GM19043 (cell line): ENCODE data around the gene PTCHD4.
"Not testable (repeated sequence)": the region's sequence is repeated elsewhere in the genome, so short reads cannot be mapped to it uniquely, and the experiment has no call there.

Experiments used
- ATAC-seq: cut with Tn5 transposase; IDR thresholded peaks from one replicate; pipeline ENCODE4 v1.9.1; 2021; ENCODE audit warnings: low read depth; ENCODE audit not compliant: unreplicated experiment

PTCHD4 gene

DNA sequence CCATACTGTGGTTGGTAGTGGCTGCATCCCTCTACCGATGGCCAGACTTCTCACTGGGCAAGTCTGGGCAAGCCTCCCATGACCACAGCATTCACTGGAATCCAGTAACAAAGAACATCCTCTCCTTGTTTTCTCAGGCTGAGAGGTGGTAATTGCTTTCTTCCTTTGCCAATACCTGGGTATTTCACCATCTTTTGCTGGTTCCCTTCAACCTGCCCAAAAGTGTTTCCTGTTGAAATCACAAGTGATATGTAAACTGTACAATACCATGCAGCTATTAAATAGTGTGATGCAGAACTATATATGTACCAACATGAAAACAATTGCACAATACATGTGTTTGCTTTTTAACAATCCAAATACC, at the start of gene PTCHD4:
PTCHD4 (minus strand) TSS at position 55 of the 364 bp plus-strand sequence. CDS start 42,240 bp downstream, outside the sequence.
- no peak for ATAC-seq

- no peak for ATAC-seq
Observed at GRCh38 chr6:48151142-48151541, 40.1 kb upstream of the PTCHD4 start.

- ATAC-seq, result no peak
Observed at GRCh38 chr6:48150701-48151100, 39.7 kb upstream of the PTCHD4 start.

GRCh38 chr6:48147051-48147450, 36.1 kb upstream of the PTCHD4 start:
- no peak for ATAC-seq

- no peak for ATAC-seq
Observed at GRCh38 chr6:48144021-48144420, 33.0 kb upstream of the PTCHD4 start.

DNA sequence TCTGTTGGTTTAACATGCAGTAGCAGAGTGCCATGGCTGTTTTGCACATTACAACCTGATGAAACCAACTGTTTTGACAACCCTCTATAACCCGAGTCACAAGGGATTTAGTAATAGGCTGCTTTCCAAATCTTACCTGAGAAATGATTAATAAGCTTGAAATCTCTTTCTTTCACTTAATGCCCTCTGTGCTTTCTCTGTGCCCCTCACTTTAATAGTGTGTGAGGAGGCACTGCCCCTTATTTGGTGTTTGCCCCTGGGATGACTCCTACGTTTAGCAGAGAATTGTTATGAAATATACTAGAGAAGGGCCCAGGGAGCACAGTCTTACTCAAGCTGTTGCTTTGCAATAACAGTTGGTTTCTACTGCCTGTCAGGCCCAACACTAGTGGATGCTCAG, 31.0 kb upstream of the PTCHD4 start:
- ATAC-seq, result no peak

DNA sequence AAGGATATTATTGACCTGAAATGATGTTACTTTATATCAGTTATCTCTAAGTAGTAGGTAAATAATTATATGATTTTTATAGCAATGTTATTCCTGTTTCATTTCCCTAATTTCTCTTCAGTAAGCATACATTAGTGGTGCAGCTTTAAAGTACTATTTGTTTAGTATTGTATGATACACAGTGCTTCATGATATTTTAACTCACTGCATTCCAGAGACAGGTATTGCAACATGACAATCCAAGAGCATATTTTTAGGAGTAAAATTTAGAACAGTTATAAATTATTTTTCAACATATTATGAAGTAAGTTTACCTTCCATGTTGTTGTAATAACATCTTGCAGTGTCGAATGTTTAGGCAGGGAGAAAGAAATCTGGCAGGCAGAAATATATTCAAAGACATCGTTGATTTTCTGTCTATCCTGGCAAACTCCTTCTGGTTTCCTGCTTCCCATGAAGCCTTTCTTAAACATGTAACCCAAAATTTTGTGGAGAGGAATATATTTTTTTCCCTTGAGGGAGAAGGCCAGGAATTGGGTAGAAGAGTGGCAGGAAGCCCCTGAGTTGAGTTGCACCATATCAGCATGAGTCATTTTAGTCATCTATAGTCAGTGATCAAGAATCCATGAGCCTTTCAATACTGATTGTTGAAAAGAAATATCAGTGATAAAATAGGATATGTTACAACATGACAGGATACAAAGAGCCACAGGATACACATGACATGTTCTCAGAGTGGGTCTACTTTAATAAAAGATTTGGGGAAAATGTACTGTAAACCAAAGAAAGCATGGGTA, 29.0 kb upstream of the PTCHD4 start:
- no peak for ATAC-seq

DNA sequence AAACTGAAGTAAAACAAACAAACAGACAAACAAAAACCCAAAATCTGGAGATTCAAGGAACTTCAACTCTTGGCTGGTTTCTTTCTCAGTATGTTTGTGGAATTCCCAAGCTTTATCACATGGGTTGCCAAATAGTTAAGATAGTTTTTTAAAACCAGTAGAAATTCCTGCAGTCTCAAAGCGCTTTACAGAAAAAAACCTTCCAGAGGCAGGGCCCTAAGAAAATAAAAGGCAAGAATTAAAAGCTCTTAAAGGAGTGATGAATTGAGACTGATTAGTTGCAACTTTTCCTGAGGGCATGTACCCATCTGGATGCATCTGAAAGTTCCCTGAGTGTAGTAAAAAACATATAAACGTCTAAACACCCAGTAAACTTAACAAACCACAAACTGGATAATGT, 25.9 kb upstream of the PTCHD4 start:
- ATAC-seq, result no peak

- no peak for ATAC-seq
Observed at GRCh38 chr6:48135323-48136084, 24.5 kb upstream of the PTCHD4 start.

- no peak for ATAC-seq
Observed at GRCh38 chr6:48134246-48134645, 23.2 kb upstream of the PTCHD4 start.

DNA sequence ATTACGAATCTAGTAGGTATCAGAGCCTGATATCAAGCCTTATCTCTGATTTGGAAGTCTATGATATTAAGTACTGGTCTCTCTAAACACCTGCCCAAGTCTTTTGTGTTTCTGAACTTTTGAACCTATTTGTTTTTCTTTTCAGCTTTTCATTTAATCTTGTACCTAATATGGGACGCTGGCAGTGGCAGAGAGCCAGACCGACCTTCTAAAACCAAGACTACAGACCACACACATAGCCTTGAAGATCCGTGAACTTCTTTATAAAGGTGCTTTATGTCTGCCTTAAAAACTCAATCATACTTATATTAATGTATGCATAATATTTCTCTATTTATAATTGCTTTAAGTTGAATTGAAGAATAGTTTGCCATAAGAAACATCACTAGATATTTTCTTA, 12.6 kb upstream of the PTCHD4 start:
- ATAC-seq, result no peak

DNA sequence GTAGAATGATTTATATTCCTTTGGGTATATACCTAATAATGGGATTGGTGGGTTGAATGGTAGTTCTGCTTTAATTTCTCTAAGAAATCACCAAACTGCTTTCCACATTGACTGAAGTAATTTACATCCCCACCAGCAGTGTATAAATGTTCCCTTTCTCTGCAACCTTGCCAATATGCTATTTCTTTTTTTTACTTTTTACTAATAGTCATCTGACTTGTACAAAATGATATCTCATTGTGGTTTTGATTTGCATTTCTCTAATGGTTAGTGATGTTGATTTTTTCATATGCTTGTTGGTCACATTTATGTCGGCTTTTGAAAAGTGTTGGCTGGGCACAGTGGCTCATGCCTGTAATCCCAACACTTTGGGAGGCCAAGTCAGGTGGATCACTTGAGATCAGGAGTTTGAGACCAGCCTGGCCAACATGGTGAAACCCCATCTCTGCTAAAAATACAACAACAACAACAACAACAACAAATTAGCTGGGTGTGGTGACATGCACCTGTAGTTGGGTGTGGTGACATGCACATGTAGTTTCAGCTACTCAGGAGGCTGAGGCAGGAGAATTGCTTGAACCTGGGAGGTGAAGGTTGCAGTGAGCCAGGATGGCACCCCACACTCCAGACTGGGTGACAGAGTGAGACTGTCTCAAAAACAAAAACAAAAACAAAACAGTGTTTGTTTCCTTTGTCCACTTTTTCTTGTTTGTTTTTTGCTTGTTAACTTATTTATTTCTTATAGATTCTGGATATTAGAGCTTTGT, 11.2 kb upstream of the PTCHD4 start:
- ATAC-seq, result not testable (repeated sequence)

DNA sequence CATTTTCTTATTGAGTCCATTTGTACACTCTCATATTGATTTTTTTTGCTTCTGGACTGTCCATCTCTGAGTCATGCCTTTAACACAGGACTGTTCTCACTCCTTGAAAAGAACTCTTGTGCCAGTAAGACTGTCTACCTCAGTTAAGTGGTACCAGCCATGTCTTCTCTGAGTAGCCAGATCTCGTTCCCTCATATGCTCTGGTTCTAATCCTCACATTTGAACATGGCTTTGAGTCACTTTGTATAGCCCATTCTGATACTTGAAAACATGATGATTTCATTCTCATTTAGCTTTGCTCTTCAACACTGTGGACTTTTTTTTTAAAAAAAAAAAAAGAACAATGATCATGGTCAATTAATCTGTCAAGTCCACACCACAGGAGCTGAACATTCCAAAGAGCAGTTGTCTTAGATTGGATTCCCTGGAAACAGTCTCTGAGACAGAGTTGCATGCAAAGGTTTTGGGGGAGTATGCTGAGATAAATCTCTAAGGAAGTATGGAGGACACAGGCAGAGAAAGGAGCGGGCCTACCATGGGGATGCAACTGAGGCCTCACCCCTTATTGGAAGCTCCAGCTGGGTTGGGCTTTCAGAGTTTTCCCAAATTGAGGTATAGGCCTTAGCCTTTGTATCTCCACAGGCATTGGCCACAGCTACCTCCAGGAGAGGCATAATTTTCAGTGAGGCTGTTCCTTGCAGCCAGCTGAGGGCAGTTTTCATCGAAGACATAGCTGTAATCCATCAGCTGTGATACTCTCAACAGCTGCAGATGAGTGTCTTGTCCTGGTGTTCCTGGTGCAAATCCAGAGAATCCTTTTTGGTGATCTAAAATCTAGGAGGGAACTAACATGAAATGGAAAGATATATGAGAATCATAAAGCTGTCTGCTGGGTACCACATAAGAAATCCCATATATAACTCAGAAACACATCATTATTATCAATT, 6.0 kb upstream of the PTCHD4 start:
- no peak for ATAC-seq

DNA sequence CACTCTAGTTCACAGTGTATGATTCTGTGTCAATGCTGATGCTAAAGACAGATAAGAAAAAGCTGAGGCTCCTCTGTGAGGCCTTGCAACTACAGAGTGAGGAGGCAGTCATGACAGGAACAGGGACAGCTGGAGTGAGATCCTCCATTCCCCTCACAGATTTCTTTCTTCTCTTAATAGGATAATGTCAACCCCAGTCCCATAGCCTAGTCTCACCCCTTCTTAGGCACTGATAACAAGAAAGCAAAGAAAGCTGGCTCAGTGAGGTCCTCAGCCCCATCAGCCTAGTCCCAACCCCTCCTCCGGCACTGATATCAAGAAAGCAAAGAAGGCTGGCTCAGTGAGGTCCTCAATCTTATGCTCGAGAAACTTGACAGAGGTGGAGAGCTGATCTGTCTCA, 2.1 kb upstream of the PTCHD4 start:
- no peak for ATAC-seq

- no peak for ATAC-seq
Observed at GRCh38 chr6:48111575-48111974, 578 bp upstream of the PTCHD4 start.

- no peak for ATAC-seq
Observed at GRCh38 chr6:48110436-48111142, 408 bp downstream of the PTCHD4 start.

GRCh38 chr6:48109944-48110343, 1.1 kb downstream of the PTCHD4 start:
- ATAC-seq, result no peak

GRCh38 chr6:48102476-48103195, 8.4 kb downstream of the PTCHD4 start:
- ATAC-seq, result not testable (repeated sequence)

DNA sequence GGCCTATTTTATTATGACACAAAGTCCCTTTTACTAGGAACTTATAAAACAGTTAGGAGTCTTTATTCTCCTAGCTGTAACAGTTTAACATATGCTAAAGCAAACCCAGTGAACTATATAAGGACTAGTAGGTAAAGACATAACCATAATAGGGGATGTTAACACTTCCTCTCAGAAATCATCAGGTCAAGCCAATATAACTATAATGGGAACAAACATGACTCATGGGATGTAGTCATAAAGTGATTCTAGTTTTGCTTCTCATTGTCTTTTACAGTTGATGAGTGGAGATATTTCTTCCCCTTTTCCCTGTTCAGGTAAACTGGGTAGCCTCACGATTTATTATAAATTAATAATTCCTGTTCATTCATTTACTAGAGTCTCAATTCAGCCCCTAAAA, 9.7 kb downstream of the PTCHD4 start:
- ATAC-seq, result peak; percentile 66
